Measurements from ENCODE around the gene NHLRC1. TPM values are rescaled to one million over a fixed set of nuclear protein-coding genes. Genes with fewer than 3 reads are reported as not detected.

The NHLRC1 gene
- total and polyA plus RNA-seq, 2 of the 8 experiments (the other 6 are each of a cell fraction or from before 2014, with no cell fraction given): 0.57 to 0.58 TPM

GRCh38 chr6:18161431-18161830 is 39.0 kb upstream of the NHLRC1 start:
- Histone ChIP-seq H3K56ac (replicated peaks; ENCODE audit: insufficient read length, low read depth, low read length) (no peak overlapping the region), H2AFZ (ENCODE audit: low read length) (no peak overlapping the region), H3K4me2 (ENCODE audit: insufficient read depth in 1 of 2, low read depth in 2 of 2, low read length in 2 of 2) (no peak overlapping the region), H4K91ac (replicated peaks; ENCODE audit: insufficient read length, low read length) (no peak overlapping the region), H3K9ac (replicated peaks in 1 of 4; ENCODE audit: extremely low read depth in 1 of 4, low read depth in 3 of 4, low read length in 3 of 4) (no peak overlapping the region), H2BK15ac (ENCODE audit: low read length) (no peak overlapping the region), H3K27me3 (replicated peaks in 1 of 4; ENCODE audit: control insufficient read depth in 3 of 4, extremely low read depth in 1 of 4, insufficient read depth in 3 of 4, low read length in 3 of 4) (no peaks in the 10 kb centered on the region), H3K4ac (replicated peaks; ENCODE audit: insufficient read length, low read depth, low read length) (no peak overlapping the region), H3K4me1 (replicated peaks in 1 of 4; ENCODE audit: control insufficient read depth in 3 of 4, insufficient read depth in 4 of 4, low read length in 3 of 4) (no peaks in the 10 kb centered on the region), H4K8ac (ENCODE audit: extremely low read depth, insufficient read depth, low read length) (no peak overlapping the region), H4K5ac (ENCODE audit: insufficient read length, low read depth, low read length) (no peak overlapping the region), H3K9me3 (ENCODE audit: insufficient read depth in 2 of 2, low read depth in 1 of 2, low read length in 1 of 2) (no peaks in the 10 kb centered on the region), H3K79me1 (ENCODE audit: low read depth, low read length) (no peaks in the 10 kb centered on the region), H2AK5ac (ENCODE audit: low read depth, low read length) (no peak overlapping the region), H2BK20ac (ENCODE audit: low read length) (no peak overlapping the region), H3K27ac (ENCODE audit: low read depth, low read length) (no peak overlapping the region), H2BK5ac (ENCODE audit: low read depth, low read length) (no peak overlapping the region), H3K4me3 (ENCODE audit: extremely low read depth in 1 of 4, insufficient read depth in 2 of 4, low read depth in 3 of 4, low read length in 4 of 4) (no peak overlapping the region), H3K79me2 (ENCODE audit: control insufficient read depth in 1 of 2, insufficient read depth in 2 of 2, low read length in 2 of 2) (no peaks in the 10 kb centered on the region), H2BK12ac (ENCODE audit: low read depth, low read length) (no peak overlapping the region), H2BK120ac (replicated peaks; ENCODE audit: low read depth, low read length) (no peak overlapping the region), H3K23me2 (ENCODE audit: low read depth, low read length) (no peaks in the 10 kb centered on the region), H3K23ac (ENCODE audit: insufficient read length) (no peak overlapping the region), H4K20me1 (replicated peaks in 1 of 2; ENCODE audit: control insufficient read depth in 1 of 2, insufficient read depth in 2 of 2, low read length in 2 of 2) (peaks cover 0 to 2% of the 10 kb centered on the region in 2 experiments), H3K14ac (ENCODE audit: insufficient read length) (no peak overlapping the region), H3K36me3 (ENCODE audit: control insufficient read depth in 2 of 4, insufficient read depth in 4 of 4, low read length in 3 of 4) (peaks cover 3 to 20% (median 10%) of the 10 kb centered on the region in 4 experiments; a peak in 6 of 8 replicates), H3K18ac (ENCODE audit: extremely low read depth, low read length) (no peak overlapping the region)
- DNase-seq (ENCODE audit: low read depth in 1 of 2, low spot score in 2 of 2) (no peak), FAIRE-seq (no peak)
- 93% methylated on average over 2 of the region's 2 CpGs; no CpG with 5 or more reads in 1 of the 2 experiments for WGBS, 2 experiments (ENCODE audit: extremely low coverage in 1 of 2, insufficient coverage in 1 of 2, insufficient read length in 1 of 2, insufficient replicate concordance in 2 of 2, low coverage in 1 of 2, low lambda C conversion rate in 2 of 2, missing lambda C conversion rate in 1 of 2)
- ChIA-PET POLR2A (ENCODE audit: partially characterized antibody) (interaction anchor here (1.2 kb wide), 1 partner anchor 10 kb away, joined by 4 read pairs; no protein-coding TSS in a partner anchor), CTCF (ENCODE audit: partially characterized antibody) (no interaction called here)
- TF ChIP-seq SAP30 (IDR thresholded peaks at IDR 0.05; ENCODE audit: insufficient read depth, insufficient replicate concordance, low read length) (no peak), CEBPB (IDR thresholded peaks at IDR 0.05; ENCODE audit: low read depth, low read length) (no peak), KDM5A (IDR thresholded peaks at IDR 0.05; ENCODE audit: low read length) (no peak), EP300 (IDR thresholded peaks at IDR 0.05; ENCODE audit: borderline replicate concordance in 1 of 2, low read depth in 2 of 2, low read length in 2 of 2) (no peak), ATF3 (IDR thresholded peaks at IDR 0.05; ENCODE audit: insufficient read depth, low read depth, low read length) (no peak), FOSL1 (IDR thresholded peaks at IDR 0.05; ENCODE audit: insufficient read depth, low read depth, low read length) (no peak), POU5F1 (IDR thresholded peaks at IDR 0.05; ENCODE audit: low read depth, low read length) (no peak), CTCF (IDR thresholded peaks at IDR 0.05; ENCODE audit: control extremely low read depth in 1 of 3, insufficient read depth in 1 of 3, low read depth in 1 of 3, low read length in 3 of 3) (no peak), HDAC6 (IDR thresholded peaks at IDR 0.05; ENCODE audit: low read depth, low read length) (no peak), POLR2A (IDR thresholded peaks at IDR 0.05; ENCODE audit: control extremely low read depth in 1 of 2, low read depth in 2 of 2, low read length in 2 of 2) (no peak), CBX8 (IDR thresholded peaks at IDR 0.05; ENCODE audit: borderline replicate concordance, low read depth, low read length) (no peak)
